Ascending aorta (tissue), 2 donors: ENCODE data around the gene IFITM2. TPM values are rescaled to one million over a fixed set of nuclear protein-coding genes. Genes with fewer than 3 reads are reported as not detected.

Experiments used
- DNase-seq, 2 donors: peaks; one replicate each; pipeline ENCODE4 v3.0.0-alpha.2; 2019; ENCODE audit warnings: low spot score in 2 of 2
- H3K27ac ChIP-seq, 2 donors: fragments of 200-600 bp; sonication (generic); one replicate each; pipeline ENCODE4 v1.5.1; 2016 to 2017; ENCODE audit warnings: mild to moderate bottlenecking in 1 of 2
- H3K27me3 ChIP-seq: fragments of 200-600 bp; sonication (generic); one replicate; pipeline ENCODE4 v1.5.1; 2017
- H3K36me3 ChIP-seq, 2 donors: fragments of 200-600 bp; sonication (generic); one replicate each; pipeline ENCODE4 v1.5.1; 2016
- H3K4me1 ChIP-seq, 2 donors: fragments of 200-600 bp; sonication (generic); one replicate each; pipeline ENCODE4 v1.5.1; 2016 to 2017; ENCODE audit warnings: mild to moderate bottlenecking in 1 of 2
- H3K4me3 ChIP-seq, 2 donors: fragments of 200-600 bp; sonication (generic); one replicate each; pipeline ENCODE4 v1.5.1; 2016 to 2017; ENCODE audit warnings: mild to moderate bottlenecking in 1 of 2
- H3K9me3 ChIP-seq, 2 donors: fragments of 200-600 bp; sonication (generic); one replicate each; pipeline ENCODE4 v1.5.1; 2016
- CTCF ChIP-seq, 3 experiments: fragments of 200-600 bp in 2 of 3; fragments of 450-650 bp in 1 of 3; sonication (generic) in 2 of 3; IDR thresholded peaks; one replicate each; pipeline ENCODE4 v1.5.1; 2016 to 2019; ENCODE audit warnings: antibody characterized with exemption in 3 of 3, mild to moderate bottlenecking in 1 of 3, moderate library complexity in 1 of 3
- intact Hi-C: fragments of 100-400 bp; cut with DNase I; formaldehyde crosslinking; loops from one replicate; pipeline ENCODE4 v1.15.1; 2023
- total RNA-seq: library from RNA; depleted of rRNA; stranded (reverse); fragments of >200 nt; gene quantifications from one replicate; pipeline ENCODE4 v1.1.0, GENCODE V29; 2016

The IFITM2 gene
- total RNA-seq, 1 donor from 2014 or later = 1,131 TPM

- TF ChIP-seq CTCF (IDR thresholded peaks at IDR 0.05) = no peak
- H3K27ac ChIP-seq = peak overlapping the region; percentile 61 to 62
Observed at GRCh38 chr11:336659-337198, 29.1 kb downstream of the IFITM2 start.

GRCh38 chr11:337711-338110 lies 30.1 kb downstream of the IFITM2 start:
- H3K27me3 ChIP-seq = no peaks in the 10 kb centered on the region
- no peaks in the 10 kb centered on the region for H3K36me3 ChIP-seq
- H3K9me3 ChIP-seq = no peaks in the 10 kb centered on the region
- no peak overlapping the region for H3K4me3 ChIP-seq
- intact Hi-C loops = no loop called here
- no peaks in the 10 kb centered on the region for H3K4me1 ChIP-seq
- no peak for DNase-seq
- no peak for TF ChIP-seq CTCF (IDR thresholded peaks at IDR 0.05)
- no peak overlapping the region for H3K27ac ChIP-seq

More at GRCh38 chr11:336659-337198, 29.1 kb downstream of the IFITM2 start:
- no peaks in the 10 kb centered on the region for H3K9me3 ChIP-seq
- intact Hi-C loops = no loop called here
- no peaks in the 10 kb centered on the region for H3K4me1 ChIP-seq
- no peaks in the 10 kb centered on the region for H3K36me3 ChIP-seq
- H3K27me3 ChIP-seq = no peaks in the 10 kb centered on the region
- no peak for DNase-seq
- H3K4me3 ChIP-seq = no peak overlapping the region

GRCh38 chr11:339963-340362 lies 32.3 kb downstream of the IFITM2 start:
- intact Hi-C loops = no loop called here
- Histone ChIP-seq H3K27me3 (no peaks in the 10 kb centered on the region), H3K36me3 (no peaks in the 10 kb centered on the region), H3K4me1 (no peaks in the 10 kb centered on the region), H3K27ac (no peak overlapping the region), H3K9me3 (no peaks in the 10 kb centered on the region), H3K4me3 (no peak overlapping the region)
- DNase-seq = no peak
- TF ChIP-seq CTCF (IDR thresholded peaks at IDR 0.05) = no peak

GRCh38 chr11:340539-341512 lies 33.2 kb downstream of the IFITM2 start:
- H3K4me3 ChIP-seq = no peak overlapping the region
- DNase-seq = no peak
- H3K27me3 ChIP-seq = no peaks in the 10 kb centered on the region
- H3K4me1 ChIP-seq = no peaks in the 10 kb centered on the region
- TF ChIP-seq CTCF (IDR thresholded peaks at IDR 0.05) = no peak
- intact Hi-C loops = no loop called here
- H3K9me3 ChIP-seq = no peaks in the 10 kb centered on the region
- no peaks in the 10 kb centered on the region for H3K36me3 ChIP-seq
- H3K27ac ChIP-seq = no peak overlapping the region

- no peak overlapping the region for H3K4me3 ChIP-seq
- TF ChIP-seq CTCF (IDR thresholded peaks at IDR 0.05) = no peak
- intact Hi-C loops = no loop called here
- no peaks in the 10 kb centered on the region for H3K9me3 ChIP-seq
- DNase-seq = no peak
- H3K4me1 ChIP-seq = no peaks in the 10 kb centered on the region
- no peaks in the 10 kb centered on the region for H3K36me3 ChIP-seq
- H3K27me3 ChIP-seq = no peaks in the 10 kb centered on the region
- no peak overlapping the region for H3K27ac ChIP-seq
Observed at GRCh38 chr11:342328-342727, 34.7 kb downstream of the IFITM2 start.
